Measurements from ENCODE around the gene AHR. TPM values are rescaled to one million over a fixed set of nuclear protein-coding genes. Genes with fewer than 3 reads are reported as not detected.

Gene AHR
- total and polyA plus RNA-seq, 4 donors = 22.8 to 413 (median 67.5) TPM

- 21 to 23% methylated on average over 1 of the region's 1 CpG for WGBS, 2 donors
- ATAC-seq (ENCODE audit: insufficient read depth, low FRiP score) = no peak
- peaks cover 0 to 16% (median 5%) of the 10 kb centered on the region in 5 donors for H3K4me1 ChIP-seq (ENCODE audit: control insufficient read depth in 5 of 5, insufficient read depth in 5 of 5, low read length in 5 of 5)
Measured at GRCh38 chr7:17300437-17300836, 2.0 kb downstream of the AHR start.

GRCh38 chr7:17301471-17302456 is 3.3 kb downstream of the AHR start:
- H3K9me3 ChIP-seq (ENCODE audit: control insufficient read depth in 4 of 4, insufficient read depth in 3 of 4, low read length in 3 of 4) = no peaks in the 10 kb centered on the region
- 5 to 9% methylated on average over 2 of the region's 2 CpGs for WGBS, 2 donors
- peak in 2 of 3 donors; percentile 58 to 61 for DNase-seq
- ATAC-seq (ENCODE audit: insufficient read depth, low FRiP score) = no peak
- H3K4me3 ChIP-seq = no peak overlapping the region
- no peak for TF ChIP-seq CTCF (IDR thresholded peaks at IDR 0.05; ENCODE audit: control extremely low read depth, extremely low read depth)
- no peak overlapping the region for H3K9ac ChIP-seq (ENCODE audit: insufficient read depth in 1 of 2, low read length in 2 of 2)
- peaks cover 0 to 26% (median 10%) of the 10 kb centered on the region in 5 donors for H3K4me1 ChIP-seq (ENCODE audit: control insufficient read depth in 5 of 5, insufficient read depth in 5 of 5, low read length in 5 of 5)
- no peak overlapping the region for H3K27ac ChIP-seq (ENCODE audit: low read depth in 1 of 2, low read length in 1 of 2)
- H3K27me3 ChIP-seq (ENCODE audit: control insufficient read depth in 3 of 3, insufficient read depth in 3 of 3, low read length in 2 of 3) = peaks cover 0 to 2% (median 0%) of the 10 kb centered on the region in 3 donors
- no peaks in the 10 kb centered on the region for H3K36me3 ChIP-seq (ENCODE audit: control insufficient read depth in 4 of 4, insufficient read depth in 4 of 4, low read length in 4 of 4)

More at GRCh38 chr7:17300437-17300836, 2.0 kb downstream of the AHR start:
- DNase-seq = no peak
- no peak for TF ChIP-seq CTCF (IDR thresholded peaks at IDR 0.05; ENCODE audit: control extremely low read depth, extremely low read depth)
- Histone ChIP-seq H3K36me3 (ENCODE audit: control insufficient read depth in 4 of 4, insufficient read depth in 4 of 4, low read length in 4 of 4) (no peaks in the 10 kb centered on the region), H3K9ac (ENCODE audit: insufficient read depth in 1 of 2, low read length in 2 of 2) (peak overlapping the region in 1 of 2 donors; percentile 83), H3K9me3 (ENCODE audit: control insufficient read depth in 4 of 4, insufficient read depth in 3 of 4, low read length in 3 of 4) (no peaks in the 10 kb centered on the region), H3K27ac (ENCODE audit: low read depth in 1 of 2, low read length in 1 of 2) (no peak overlapping the region), H3K27me3 (ENCODE audit: control insufficient read depth in 3 of 3, insufficient read depth in 3 of 3, low read length in 2 of 3) (peaks cover 0 to 2% (median 0%) of the 10 kb centered on the region in 3 donors), H3K4me3 (no peak overlapping the region)

- 12 to 16% methylated on average over 8 of the region's 8 CpGs for WGBS, 2 donors
- Histone ChIP-seq H3K36me3 (ENCODE audit: control insufficient read depth in 4 of 4, insufficient read depth in 4 of 4, low read length in 4 of 4) (no peaks in the 10 kb centered on the region), H3K27me3 (ENCODE audit: control insufficient read depth in 3 of 3, insufficient read depth in 3 of 3, low read length in 2 of 3) (peaks cover 0 to 2% (median 0%) of the 10 kb centered on the region in 3 donors), H3K4me3 (no peak overlapping the region), H3K9ac (ENCODE audit: insufficient read depth in 1 of 2, low read length in 2 of 2) (no peak overlapping the region), H3K9me3 (ENCODE audit: control insufficient read depth in 4 of 4, insufficient read depth in 3 of 4, low read length in 3 of 4) (no peaks in the 10 kb centered on the region), H3K4me1 (ENCODE audit: control insufficient read depth in 5 of 5, insufficient read depth in 5 of 5, low read length in 5 of 5) (peaks cover 0 to 25% (median 17%) of the 10 kb centered on the region in 5 donors), H3K27ac (ENCODE audit: low read depth in 1 of 2, low read length in 1 of 2) (no peak overlapping the region)
- DNase-seq = peak in 2 of 3 donors; percentile 46 to 58
- TF ChIP-seq CTCF (IDR thresholded peaks at IDR 0.05; ENCODE audit: control extremely low read depth, extremely low read depth) = no peak
- no peak for ATAC-seq (ENCODE audit: insufficient read depth, low FRiP score)
Measured at GRCh38 chr7:17302575-17303142, 4.2 kb downstream of the AHR start.

Measured in lung (tissue), 12 donors.